ENCODE results near the gene NOX4. TPM values are rescaled to one million over a fixed set of nuclear protein-coding genes. Genes with fewer than 3 reads are reported as not detected.
"Not testable (repeated sequence)": the region's sequence is repeated elsewhere in the genome, so short reads cannot be mapped to it uniquely, and the experiment has no call there.

Gene NOX4
- total RNA-seq, 2 experiments from 2014 or later, result not detected

- not testable (repeated sequence) for H3K9me3 Mint-ChIP-seq, DNase-seq, H3K4me3 Mint-ChIP-seq, H3K36me3 Mint-ChIP-seq, H3K4me1 Mint-ChIP-seq, H3K27me3 Mint-ChIP-seq, H3K27ac Mint-ChIP-seq
Measured at GRCh38 chr11:89378986-89379385, 112.2 kb downstream of the NOX4 start.

GRCh38 chr11:89369356-89369755, 121.8 kb downstream of the NOX4 start:
- DNase-seq, H3K4me1 Mint-ChIP-seq: not testable (repeated sequence)

DNA sequence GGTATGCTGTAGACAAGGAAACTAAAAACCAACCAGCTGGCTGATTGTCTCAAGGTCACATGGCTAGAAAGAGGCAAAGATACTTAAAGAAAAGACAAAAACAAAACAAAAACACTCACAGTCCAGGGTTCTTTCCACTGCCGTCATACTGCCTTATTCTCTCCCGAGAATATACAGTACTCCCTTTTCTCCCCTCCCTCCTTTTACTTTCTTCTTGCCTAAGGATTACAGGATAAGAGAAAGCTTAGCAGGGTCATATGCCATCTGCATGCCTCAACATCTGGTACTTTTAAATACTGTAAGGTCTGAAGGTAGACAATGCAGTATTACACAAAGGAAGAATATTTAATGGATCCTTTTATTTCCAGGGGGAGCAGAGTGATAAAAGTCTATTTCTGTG, 126.3 kb downstream of the NOX4 start:
- H3K36me3 Mint-ChIP-seq, H3K27ac Mint-ChIP-seq, H3K4me1 Mint-ChIP-seq, DNase-seq, H3K4me3 Mint-ChIP-seq, H3K27me3 Mint-ChIP-seq, H3K9me3 Mint-ChIP-seq: not testable (repeated sequence)

More at GRCh38 chr11:89369356-89369755, 121.8 kb downstream of the NOX4 start:
- H3K27ac Mint-ChIP-seq, H3K27me3 Mint-ChIP-seq, H3K9me3 Mint-ChIP-seq, H3K4me3 Mint-ChIP-seq, H3K36me3 Mint-ChIP-seq: not testable (repeated sequence)

DNA sequence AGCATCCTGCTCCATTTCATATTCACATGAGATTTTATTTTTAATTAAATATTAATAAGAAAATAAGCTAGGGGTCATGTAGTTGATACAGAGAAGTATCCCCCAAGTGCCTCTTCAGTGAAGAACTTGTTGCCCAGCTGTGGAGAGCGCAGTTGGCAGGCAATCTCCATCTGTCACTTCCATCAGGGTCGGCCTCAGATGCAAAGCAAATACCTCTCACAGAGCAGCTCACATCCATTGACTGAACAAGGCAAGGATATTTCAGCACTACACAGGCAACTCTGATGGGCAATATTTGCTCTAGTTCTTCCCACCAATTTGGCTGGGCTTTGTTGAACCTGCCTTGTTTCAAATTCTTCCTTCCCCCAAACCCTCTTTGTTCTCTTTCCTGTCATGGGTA, 129.4 kb downstream of the NOX4 start:
- Mint-ChIP-seq H3K4me1 (no peaks in the 10 kb centered on the region), H3K4me3 (no peak overlapping the region)

DNA sequence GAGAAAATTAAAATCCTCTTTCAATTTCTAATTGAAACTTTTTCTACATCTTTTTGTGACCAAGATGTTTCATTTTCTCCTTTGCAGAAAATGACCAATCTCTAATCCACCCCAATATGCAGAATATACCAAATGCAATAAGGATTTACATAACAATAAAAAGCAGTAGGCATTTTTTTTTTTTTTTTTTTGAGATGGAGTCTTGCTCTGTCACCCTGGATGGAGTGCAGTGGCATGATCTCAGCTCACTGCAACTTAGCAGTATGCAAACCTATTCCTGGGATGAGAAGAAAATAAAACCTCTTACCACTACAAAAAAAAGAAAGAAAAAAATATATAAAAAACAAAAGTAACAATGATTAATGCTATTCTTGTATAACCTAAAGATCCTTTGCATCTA, 132.0 kb downstream of the NOX4 start:
- not testable (repeated sequence) for H3K36me3 Mint-ChIP-seq, H3K27me3 Mint-ChIP-seq, H3K27ac Mint-ChIP-seq, H3K4me3 Mint-ChIP-seq, H3K9me3 Mint-ChIP-seq, H3K4me1 Mint-ChIP-seq, DNase-seq

More for the DNA sequence above, 129.4 kb downstream of the NOX4 start:
- Mint-ChIP-seq H3K27me3 (no peaks in the 10 kb centered on the region), H3K36me3 (no peaks in the 10 kb centered on the region), H3K9me3 (no peaks in the 10 kb centered on the region), H3K27ac (no peak overlapping the region)
- no peak for DNase-seq

DNA sequence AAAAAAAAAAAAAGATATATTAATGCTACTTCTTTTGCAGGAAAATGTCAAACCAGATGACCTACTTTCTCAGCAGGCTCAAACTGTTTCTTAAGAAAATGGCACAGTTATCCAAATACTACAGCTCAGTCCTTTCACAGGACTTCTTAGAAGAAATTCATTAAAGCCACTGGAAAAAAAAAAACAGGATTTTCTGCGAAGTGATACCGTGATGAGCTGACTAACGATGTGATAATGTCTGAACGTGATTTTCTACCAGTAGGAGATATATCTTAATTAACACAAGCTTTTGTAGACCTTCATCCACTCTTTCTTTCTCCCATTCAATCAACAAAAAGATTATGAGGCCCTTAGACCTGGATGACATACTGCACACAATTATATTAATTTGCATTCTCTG, 132.4 kb downstream of the NOX4 start:
- no peak overlapping the region for H3K4me3 Mint-ChIP-seq
- H3K27ac Mint-ChIP-seq, result no peak overlapping the region
- H3K4me1 Mint-ChIP-seq, result no peaks in the 10 kb centered on the region
- no peak for DNase-seq
- no peaks in the 10 kb centered on the region for H3K9me3 Mint-ChIP-seq
- no peaks in the 10 kb centered on the region for H3K36me3 Mint-ChIP-seq
- H3K27me3 Mint-ChIP-seq, result no peaks in the 10 kb centered on the region

- no peaks in the 10 kb centered on the region for H3K27me3 Mint-ChIP-seq
- no peak for DNase-seq
- H3K4me3 Mint-ChIP-seq, result no peak overlapping the region
- H3K4me1 Mint-ChIP-seq, result no peaks in the 10 kb centered on the region
- H3K27ac Mint-ChIP-seq, result no peak overlapping the region
- no peaks in the 10 kb centered on the region for H3K9me3 Mint-ChIP-seq
- no peaks in the 10 kb centered on the region for H3K36me3 Mint-ChIP-seq
Measured at GRCh38 chr11:89355646-89356045, 135.5 kb downstream of the NOX4 start.

- not testable (repeated sequence) for H3K27me3 Mint-ChIP-seq, H3K36me3 Mint-ChIP-seq, H3K4me1 Mint-ChIP-seq
Measured at GRCh38 chr11:89354513-89354912, 136.7 kb downstream of the NOX4 start.

GRCh38 chr11:89347071-89347470, 144.1 kb downstream of the NOX4 start:
- no peak overlapping the region for H3K27ac Mint-ChIP-seq
- H3K36me3 Mint-ChIP-seq, result no peaks in the 10 kb centered on the region
- no peaks in the 10 kb centered on the region for H3K27me3 Mint-ChIP-seq
- no peaks in the 10 kb centered on the region for H3K4me1 Mint-ChIP-seq
- no peaks in the 10 kb centered on the region for H3K9me3 Mint-ChIP-seq
- no peak for DNase-seq
- no peak overlapping the region for H3K4me3 Mint-ChIP-seq

More at GRCh38 chr11:89354513-89354912, 136.7 kb downstream of the NOX4 start:
- not testable (repeated sequence) for DNase-seq, H3K27ac Mint-ChIP-seq, H3K9me3 Mint-ChIP-seq, H3K4me3 Mint-ChIP-seq

- Mint-ChIP-seq H3K4me3 (no peak overlapping the region), H3K9me3 (no peaks in the 10 kb centered on the region), H3K27me3 (no peaks in the 10 kb centered on the region), H3K36me3 (no peaks in the 10 kb centered on the region), H3K4me1 (no peaks in the 10 kb centered on the region), H3K27ac (no peak overlapping the region)
- no peak for DNase-seq
Measured at GRCh38 chr11:89346601-89347000, 144.6 kb downstream of the NOX4 start.

DNA sequence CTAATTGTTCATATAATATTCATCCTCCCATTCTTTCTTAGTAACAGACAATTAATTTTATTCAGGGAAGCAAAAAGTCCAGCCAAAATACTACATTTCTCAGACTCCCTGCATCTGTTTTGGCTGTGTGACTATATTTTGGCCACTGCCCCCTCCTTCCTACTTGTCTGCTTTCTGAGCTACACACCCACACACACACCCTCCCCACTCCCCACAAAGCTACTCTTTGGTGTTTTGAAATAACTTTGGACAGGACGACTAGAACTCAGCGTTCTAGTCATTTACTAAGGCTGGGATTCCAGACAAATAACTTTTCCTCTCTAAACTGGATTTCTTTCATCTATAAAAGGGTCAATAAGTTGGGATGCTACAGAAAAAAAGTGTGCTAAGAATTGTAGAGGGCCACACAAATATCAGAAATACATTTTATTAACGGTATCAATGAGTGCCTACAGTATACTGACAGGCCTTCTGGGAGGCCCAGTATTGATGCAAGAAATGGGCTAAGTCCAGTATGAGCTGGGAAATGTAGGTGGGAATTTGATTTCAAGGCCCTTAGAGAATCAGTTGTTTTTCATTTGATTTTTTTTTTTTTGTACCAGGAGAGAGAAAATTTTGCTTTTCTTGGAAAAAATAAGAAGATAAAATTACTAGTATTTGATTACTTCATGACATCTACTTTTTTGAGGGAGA, 148.1 kb downstream of the NOX4 start:
- H3K27ac Mint-ChIP-seq, H3K9me3 Mint-ChIP-seq, DNase-seq, H3K36me3 Mint-ChIP-seq, H3K4me3 Mint-ChIP-seq, H3K27me3 Mint-ChIP-seq, H3K4me1 Mint-ChIP-seq: not testable (repeated sequence)

- not testable (repeated sequence) for H3K4me3 Mint-ChIP-seq, H3K4me1 Mint-ChIP-seq
Measured at GRCh38 chr11:89340450-89340849, 150.7 kb downstream of the NOX4 start.

GRCh38 chr11:89338073-89338472, 153.1 kb downstream of the NOX4 start:
- H3K4me1 Mint-ChIP-seq, H3K36me3 Mint-ChIP-seq, H3K27me3 Mint-ChIP-seq, DNase-seq, H3K4me3 Mint-ChIP-seq, H3K9me3 Mint-ChIP-seq, H3K27ac Mint-ChIP-seq: not testable (repeated sequence)

More at GRCh38 chr11:89340450-89340849, 150.7 kb downstream of the NOX4 start:
- DNase-seq, H3K36me3 Mint-ChIP-seq, H3K27me3 Mint-ChIP-seq, H3K27ac Mint-ChIP-seq, H3K9me3 Mint-ChIP-seq: not testable (repeated sequence)

- H3K27ac Mint-ChIP-seq, H3K36me3 Mint-ChIP-seq, H3K4me1 Mint-ChIP-seq, H3K9me3 Mint-ChIP-seq, H3K27me3 Mint-ChIP-seq, H3K4me3 Mint-ChIP-seq, DNase-seq: not testable (repeated sequence)
Measured at GRCh38 chr11:89337100-89337650, 154.0 kb downstream of the NOX4 start.

DNA sequence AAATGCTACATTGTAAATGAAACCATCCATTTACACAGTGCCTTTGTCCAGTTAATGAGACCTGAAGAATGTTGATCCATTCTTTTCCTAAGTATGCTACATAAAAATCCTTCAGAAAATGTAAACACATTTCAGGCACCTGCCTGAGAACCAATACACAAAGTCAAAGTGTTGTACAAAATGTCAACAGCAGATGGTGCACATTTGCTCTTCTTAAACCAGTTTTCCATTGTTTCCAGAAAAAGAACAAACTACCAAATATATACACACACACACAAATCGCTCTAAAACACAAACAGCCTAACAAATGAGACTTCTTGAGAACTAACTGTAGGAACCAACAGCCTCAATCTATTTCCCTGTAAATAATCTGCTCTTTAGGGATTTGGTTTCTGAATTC, 157.5 kb downstream of the NOX4 start:
- not testable (repeated sequence) for H3K9me3 Mint-ChIP-seq, DNase-seq, H3K36me3 Mint-ChIP-seq, H3K4me1 Mint-ChIP-seq, H3K4me3 Mint-ChIP-seq, H3K27me3 Mint-ChIP-seq, H3K27ac Mint-ChIP-seq

DNA sequence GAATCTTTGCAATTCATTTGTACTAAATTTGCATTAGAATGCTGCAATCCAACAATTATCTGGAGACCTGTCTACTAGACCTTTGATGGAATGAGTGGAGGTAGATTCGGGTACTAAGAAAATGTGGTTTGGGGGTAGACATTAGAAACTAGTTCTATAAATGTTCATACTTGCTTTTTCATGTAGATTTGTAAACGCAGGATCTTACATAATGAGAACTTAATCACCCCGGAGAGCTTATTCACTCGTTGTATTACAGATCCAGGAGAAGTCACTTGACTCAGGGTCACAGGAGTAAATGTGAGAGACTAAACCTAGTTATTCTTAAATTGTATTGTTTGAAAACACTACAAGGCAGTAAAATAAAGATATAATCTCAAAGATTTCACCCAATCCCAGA, 159.2 kb downstream of the NOX4 start:
- H3K4me3 Mint-ChIP-seq, H3K9me3 Mint-ChIP-seq, H3K27ac Mint-ChIP-seq, H3K36me3 Mint-ChIP-seq, H3K4me1 Mint-ChIP-seq, DNase-seq, H3K27me3 Mint-ChIP-seq: not testable (repeated sequence)

Measured in activated naive CD8-positive, alpha-beta T cell treated with anti-CD3 and anti-CD28 coated beads for 36 hours (primary cell).